ENCODE results near the gene MTTP.

MTTP gene

GRCh38 chr4:99670409-99671073 is 95.9 kb downstream of the MTTP start:
- DNase-seq: no peak

Data from activated CD4-positive, alpha-beta T cell treated with anti-CD3 and anti-CD28 coated beads for 48 hours (primary cell).